Tibial nerve (tissue), 4 donors: ENCODE results near the gene SEMA6A. TPM values are rescaled to one million over a fixed set of nuclear protein-coding genes. Genes with fewer than 3 reads are reported as not detected.

Experiments
- DNase-seq, 2 donors: peaks; one replicate each; pipeline ENCODE4 v3.0.0-alpha.2; 2019; ENCODE audit warnings: low spot score in 2 of 2
- H3K27ac ChIP-seq, 4 donors: fragments of 200-600 bp; sonication (generic) in 3 of 4; one replicate each; pipeline ENCODE4 v1.5.1; 2017 to 2019; ENCODE audit warnings: mild to moderate bottlenecking in 1 of 4
- H3K27me3 ChIP-seq, 2 donors: fragments of 200-600 bp; sonication (generic) in 1 of 2; one replicate each; pipeline versions ENCODE4 v1.5.1 to v1.6.0; 2017 to 2019
- H3K36me3 ChIP-seq, 3 donors: fragments of 200-600 bp; sonication (generic); one replicate each; pipeline ENCODE4 v1.5.1; 2018 to 2019
- H3K4me1 ChIP-seq, 4 donors: fragments of 200-600 bp; sonication (generic) in 3 of 4; one replicate each; pipeline ENCODE4 v1.5.1; 2017 to 2019
- H3K4me3 ChIP-seq, 4 donors: fragments of 200-600 bp; sonication (generic) in 3 of 4; one replicate each; pipeline ENCODE4 v1.5.1; 2017 to 2019; ENCODE audit warnings: mild to moderate bottlenecking in 1 of 4, moderate library complexity in 1 of 4
- H3K9me3 ChIP-seq, 4 donors: fragments of 200-600 bp; sonication (generic) in 3 of 4; one replicate each; pipeline ENCODE4 v1.5.1; 2017 to 2019
- CTCF ChIP-seq, 5 experiments: fragments of 200-600 bp in 3 of 5; fragments of 450-650 bp in 2 of 5; sonication (generic) in 3 of 5; IDR thresholded peaks; one replicate each; pipeline ENCODE4 v1.5.1; 2016 to 2019; ENCODE audit warnings: antibody characterized with exemption in 5 of 5, mild to moderate bottlenecking in 3 of 5, moderate library complexity in 2 of 5
- EP300 ChIP-seq, 2 donors: sonication (generic); formaldehyde crosslinking; IDR thresholded peaks; one replicate each; pipeline ENCODE4 v1.6.1; 2017; ENCODE audit warnings: antibody characterized with exemption in 2 of 2, mild to moderate bottlenecking in 1 of 2
- POLR2A ChIP-seq, 2 donors: fragments of 450-650 bp; IDR thresholded peaks; one replicate each; pipeline ENCODE4 v1.6.1; 2017; ENCODE audit warnings: antibody characterized with exemption in 2 of 2, mild to moderate bottlenecking in 2 of 2, moderate library complexity in 2 of 2
- WGBS, 2 donors: methylation state at CpG; one replicate each; pipeline ENCODE4 v1.1.5; 2018; 5-methylcytosine and 5-hydroxymethylcytosine counted together
- total RNA-seq, 4 donors: library from RNA; depleted of rRNA; stranded (reverse); fragments of >200 nt; gene quantifications; one replicate each; pipeline ENCODE4 v1.1.0, GENCODE V29; 2016

SEMA6A gene
- total RNA-seq, 4 donors from 2014 or later, result 13.6 to 25.1 (median 21.4) TPM

GRCh38 chr5:116492776-116493175 is 81.8 kb downstream of the SEMA6A start:
- Histone ChIP-seq H3K4me1 (peaks cover 0 to 34% (median 9%) of the 10 kb centered on the region in 4 donors), H3K36me3 (peaks cover 0 to 13% (median 0%) of the 10 kb centered on the region in 3 donors), H3K9me3 (no peaks in the 10 kb centered on the region), H3K4me3 (no peak overlapping the region), H3K27me3 (no peaks in the 10 kb centered on the region), H3K27ac (peak overlapping the region in 2 of 4 donors; percentile 27 to 65)
- TF ChIP-seq POLR2A (IDR thresholded peaks at IDR 0.05) (no peak), CTCF (IDR thresholded peaks at IDR 0.05) (no peak), EP300 (IDR thresholded peaks at IDR 0.05) (no peak)
- no peak for DNase-seq
- WGBS, 2 donors, result 77 to 85% methylated on average over 3 of the region's 3 CpGs

GRCh38 chr5:116492016-116492623 is 82.5 kb downstream of the SEMA6A start:
- no peaks in the 10 kb centered on the region for H3K9me3 ChIP-seq
- H3K27ac ChIP-seq, result peak overlapping the region in 2 of 4 donors; percentile 27 to 65
- H3K4me1 ChIP-seq, result peaks cover 0 to 33% (median 9%) of the 10 kb centered on the region in 4 donors
- H3K4me3 ChIP-seq, result no peak overlapping the region
- H3K36me3 ChIP-seq, result peaks cover 0 to 13% (median 0%) of the 10 kb centered on the region in 3 donors
- H3K27me3 ChIP-seq, result no peaks in the 10 kb centered on the region
- 19 to 23% methylated on average over 3 of the region's 3 CpGs for WGBS, 2 donors
- DNase-seq, result peak in 1 of 2 donors; percentile 27
- TF ChIP-seq CTCF (IDR thresholded peaks at IDR 0.05) (no peak), POLR2A (IDR thresholded peaks at IDR 0.05) (no peak), EP300 (IDR thresholded peaks at IDR 0.05) (peak in 1 of 2 donors; percentile 71)

GRCh38 chr5:116488356-116489041 is 86.1 kb downstream of the SEMA6A start:
- Histone ChIP-seq H3K9me3 (no peaks in the 10 kb centered on the region), H3K4me1 (peaks cover 0 to 33% (median 9%) of the 10 kb centered on the region in 4 donors), H3K27me3 (no peaks in the 10 kb centered on the region), H3K27ac (peak overlapping the region in 2 of 4 donors; percentile 3 to 20), H3K4me3 (no peak overlapping the region), H3K36me3 (no peaks in the 10 kb centered on the region)
- WGBS, 2 donors, result 84 to 90% methylated on average over 6 of the region's 6 CpGs
- DNase-seq, result no peak
- TF ChIP-seq CTCF (IDR thresholded peaks at IDR 0.05) (no peak), POLR2A (IDR thresholded peaks at IDR 0.05) (no peak), EP300 (IDR thresholded peaks at IDR 0.05) (no peak)

GRCh38 chr5:116487045-116487444 is 87.6 kb downstream of the SEMA6A start:
- no peak overlapping the region for H3K4me3 ChIP-seq
- H3K4me1 ChIP-seq, result peaks cover 0 to 25% (median 4%) of the 10 kb centered on the region in 4 donors
- H3K27ac ChIP-seq, result peak overlapping the region in 2 of 4 donors; percentile 20 to 37
- H3K36me3 ChIP-seq, result no peaks in the 10 kb centered on the region
- TF ChIP-seq CTCF (IDR thresholded peaks at IDR 0.05), result no peak
- TF ChIP-seq EP300 (IDR thresholded peaks at IDR 0.05), result no peak
- no peak for TF ChIP-seq POLR2A (IDR thresholded peaks at IDR 0.05)
- DNase-seq, result no peak
- no peaks in the 10 kb centered on the region for H3K27me3 ChIP-seq
- H3K9me3 ChIP-seq, result no peaks in the 10 kb centered on the region
- WGBS, 2 donors, result 49 to 63% methylated on average over 1 of the region's 1 CpG

GRCh38 chr5:116486588-116486987 is 88.0 kb downstream of the SEMA6A start:
- no peak for DNase-seq
- 52 to 66% methylated on average over 8 of the region's 8 CpGs for WGBS, 2 donors
- Histone ChIP-seq H3K9me3 (no peaks in the 10 kb centered on the region), H3K4me1 (peaks cover 0 to 21% (median 3%) of the 10 kb centered on the region in 4 donors), H3K4me3 (no peak overlapping the region), H3K27ac (peak overlapping the region in 2 of 4 donors; percentile 20 to 37), H3K36me3 (no peaks in the 10 kb centered on the region), H3K27me3 (no peaks in the 10 kb centered on the region)
- TF ChIP-seq EP300 (IDR thresholded peaks at IDR 0.05) (no peak), CTCF (IDR thresholded peaks at IDR 0.05) (no peak), POLR2A (IDR thresholded peaks at IDR 0.05) (no peak)
